Calu3 (cell line): ENCODE results near the gene LPIN1. TPM values are rescaled to one million over a fixed set of nuclear protein-coding genes. Genes with fewer than 3 reads are reported as not detected.
"Not testable (repeated sequence)": the region's sequence is repeated elsewhere in the genome, so short reads cannot be mapped to it uniquely, and the experiment has no call there.

Experiments
- BruUV-seq: library from RNA; stranded (reverse); fragments of 400-500 nt; replicated peaks from 2 replicates; lab custom pipeline; 2021; lab: Mats Ljungman, UMichigan
- CTCF ChIA-PET: fragments of 300-600 bp; sonication (Branson Sonifier 250); formaldehyde crosslinking; loops from one replicate; lab custom pipeline; 2022; ENCODE audit warnings: antibody characterized with exemption; lab: Charles Lee
- DNase-seq: peaks from one replicate; pipeline ENCODE4 v3.0.0; 2022
- H3K27ac Mint-ChIP-seq: one replicate; pipeline ENCODE4 v1.8.0; 2022; ENCODE audit warnings: mixed read lengths; ENCODE audit not compliant: unreplicated experiment
- H3K27me3 Mint-ChIP-seq: one replicate; pipeline ENCODE4 v1.8.0; 2022; ENCODE audit warnings: mixed read lengths; ENCODE audit not compliant: unreplicated experiment
- H3K36me3 Mint-ChIP-seq: one replicate; pipeline ENCODE4 v1.8.0; 2022; ENCODE audit warnings: mild to moderate bottlenecking, moderate library complexity, mixed read lengths; ENCODE audit not compliant: insufficient read depth, unreplicated experiment
- H3K4me1 Mint-ChIP-seq: one replicate; pipeline ENCODE4 v1.8.0; 2022; ENCODE audit warnings: mild to moderate bottlenecking, low read depth, mixed read lengths; ENCODE audit not compliant: unreplicated experiment
- H3K4me3 Mint-ChIP-seq: one replicate; pipeline ENCODE4 v1.8.0; 2022; ENCODE audit warnings: mild to moderate bottlenecking, low read depth, moderate library complexity, mixed read lengths; ENCODE audit not compliant: unreplicated experiment
- H3K9me3 Mint-ChIP-seq: one replicate; pipeline ENCODE4 v1.8.0; 2022; ENCODE audit warnings: low read depth, mixed read lengths; ENCODE audit not compliant: unreplicated experiment
- CTCF ChIP-seq: fragments of 200-600 bp; IDR thresholded peaks from one replicate; pipeline ENCODE4 v1.8.0; 2022; ENCODE audit warnings: antibody characterized with exemption; ENCODE audit not compliant: unreplicated experiment
- intact Hi-C: fragments of 100-400 bp; cut with micrococcal nuclease; formaldehyde crosslinking; loops from one replicate; pipeline ENCODE4 v1.10.0; 2022; ENCODE audit not compliant: unreplicated experiment
- total RNA-seq: library from RNA; stranded (reverse); gene quantifications from 2 replicates; pipeline ENCODE4 v1.2.3, GENCODE V29; 2022

The LPIN1 gene
- total RNA-seq, 1 experiment from 2014 or later, result 53.5 TPM

- no peak overlapping the region for H3K4me3 Mint-ChIP-seq
- H3K27ac Mint-ChIP-seq, result no peak overlapping the region
- no peaks in the 10 kb centered on the region for H3K36me3 Mint-ChIP-seq
- H3K27me3 Mint-ChIP-seq, result peaks cover 27% of the 10 kb centered on the region
- peaks cover 8% of the 10 kb centered on the region for H3K9me3 Mint-ChIP-seq
- no peaks in the 10 kb centered on the region for H3K4me1 Mint-ChIP-seq
- intact Hi-C loops, result no loop called here
- BruUV-seq, result no TSS peak
- CTCF ChIA-PET, result no interaction called here
- no peak for DNase-seq
- no peak for TF ChIP-seq CTCF
These were observed 109.7 kb downstream of the LPIN1 start for GRCh38 chr2:11856095-11856494.

- Mint-ChIP-seq H3K36me3 (no peaks in the 10 kb centered on the region), H3K27ac (no peak overlapping the region), H3K4me1 (peaks cover 6% of the 10 kb centered on the region), H3K9me3 (peaks cover 8% of the 10 kb centered on the region), H3K27me3 (peaks cover 27% of the 10 kb centered on the region), H3K4me3 (no peak overlapping the region)
- no peak for DNase-seq
- intact Hi-C loops, result no loop called here
- CTCF ChIA-PET, result no interaction called here
- no TSS peak for BruUV-seq
- TF ChIP-seq CTCF, result no peak
These were observed 112.5 kb downstream of the LPIN1 start for GRCh38 chr2:11858883-11859282.

GRCh38 chr2:11859975-11860374, 113.5 kb downstream of the LPIN1 start:
- CTCF ChIA-PET, result interaction anchor here (0.7 kb wide), 2 partner anchors 684 to 1157 kb away, joined by 3 read pairs; no protein-coding TSS in a partner anchor
- not testable (repeated sequence) for H3K36me3 Mint-ChIP-seq, H3K27ac Mint-ChIP-seq, H3K4me3 Mint-ChIP-seq, BruUV-seq, H3K9me3 Mint-ChIP-seq, DNase-seq
- H3K4me1 Mint-ChIP-seq, result peaks cover 14% of the 10 kb centered on the region
- intact Hi-C loops, result loop anchor here (5.0 to 10.0 kb wide), 4 partner anchors 175 to 512 kb away; no protein-coding TSS in a partner anchor
- H3K27me3 Mint-ChIP-seq, result peaks cover 25% of the 10 kb centered on the region

GRCh38 chr2:11861044-11861443, 114.6 kb downstream of the LPIN1 start:
- no peak for DNase-seq
- peaks cover 14% of the 10 kb centered on the region for H3K4me1 Mint-ChIP-seq
- H3K9me3 Mint-ChIP-seq, result peaks cover 8% of the 10 kb centered on the region
- H3K36me3 Mint-ChIP-seq, result no peaks in the 10 kb centered on the region
- no TSS peak for BruUV-seq
- CTCF ChIA-PET, result no interaction called here
- no peak for TF ChIP-seq CTCF
- H3K27ac Mint-ChIP-seq, result no peak overlapping the region
- H3K4me3 Mint-ChIP-seq, result no peak overlapping the region
- intact Hi-C loops, result loop anchor here (5.0 to 10.0 kb wide), 4 partner anchors 174 to 511 kb away; no protein-coding TSS in a partner anchor
- peaks cover 14% of the 10 kb centered on the region for H3K27me3 Mint-ChIP-seq

GRCh38 chr2:11862049-11862448, 115.6 kb downstream of the LPIN1 start:
- Mint-ChIP-seq H3K27me3 (peaks cover 4% of the 10 kb centered on the region), H3K4me3 (no peak overlapping the region), H3K27ac (no peak overlapping the region), H3K9me3 (peaks cover 8% of the 10 kb centered on the region), H3K36me3 (no peaks in the 10 kb centered on the region), H3K4me1 (peaks cover 14% of the 10 kb centered on the region)
- intact Hi-C loops, result loop anchor here (5.0 to 10.0 kb wide), 4 partner anchors 173 to 510 kb away; no protein-coding TSS in a partner anchor
- CTCF ChIA-PET, result interaction anchor here (0.9 kb wide), 1 partner anchor 124 kb away, joined by 3 read pairs; no protein-coding TSS in a partner anchor
- no peak for TF ChIP-seq CTCF
- DNase-seq, result no peak
- BruUV-seq, result no TSS peak
